Epidermal melanocyte (primary cell): ENCODE data around the gene SLC39A12.

Experiments
- DNase-seq: peaks from one replicate; pipeline ENCODE4 v3.0.0; 2011; ENCODE audit warnings: low spot score; ENCODE audit not compliant: insufficient read length

The SLC39A12 gene

GRCh38 chr10:18044976-18045720, 93.4 kb downstream of the SLC39A12 start:
- no peak for DNase-seq

GRCh38 chr10:18056583-18056982, 104.9 kb downstream of the SLC39A12 start:
- no peak for DNase-seq

DNA sequence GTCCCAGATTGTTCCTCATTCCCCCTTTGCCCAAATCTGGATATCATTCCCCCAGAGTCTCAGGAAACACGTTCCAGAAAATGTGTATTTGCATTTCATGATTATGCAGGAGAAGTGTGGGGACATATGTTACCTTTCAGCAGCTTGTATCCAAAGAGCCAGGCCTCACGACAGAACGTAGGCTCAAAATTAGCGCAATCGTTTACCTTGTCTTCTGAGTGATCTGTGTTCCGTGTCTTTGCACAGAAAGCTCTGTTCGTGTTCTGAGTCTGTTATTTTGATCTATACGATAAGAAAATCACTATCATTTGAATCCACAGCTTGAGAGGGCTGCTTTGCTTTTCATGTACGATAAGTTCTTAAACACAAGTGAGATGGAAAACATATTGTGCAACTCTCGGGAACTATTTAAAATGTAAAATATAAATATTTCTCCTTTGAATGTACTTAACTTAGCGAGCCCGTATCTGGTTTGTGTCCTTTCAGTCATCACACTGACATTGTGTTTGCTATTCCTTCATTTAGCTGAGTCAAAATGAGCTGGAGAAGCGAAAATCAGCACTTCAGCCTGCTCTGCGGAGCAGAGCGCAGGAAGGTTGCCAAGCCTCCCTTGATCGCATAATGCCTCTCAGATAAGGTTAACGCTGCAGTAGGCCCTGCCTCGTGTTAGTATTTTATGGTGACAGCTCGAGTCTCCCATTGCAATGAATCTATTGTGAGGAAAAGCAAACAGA, 108.3 kb downstream of the SLC39A12 start:
- no peak for DNase-seq

GRCh38 chr10:18066947-18067346, 115.2 kb downstream of the SLC39A12 start:
- no peak for DNase-seq

DNA sequence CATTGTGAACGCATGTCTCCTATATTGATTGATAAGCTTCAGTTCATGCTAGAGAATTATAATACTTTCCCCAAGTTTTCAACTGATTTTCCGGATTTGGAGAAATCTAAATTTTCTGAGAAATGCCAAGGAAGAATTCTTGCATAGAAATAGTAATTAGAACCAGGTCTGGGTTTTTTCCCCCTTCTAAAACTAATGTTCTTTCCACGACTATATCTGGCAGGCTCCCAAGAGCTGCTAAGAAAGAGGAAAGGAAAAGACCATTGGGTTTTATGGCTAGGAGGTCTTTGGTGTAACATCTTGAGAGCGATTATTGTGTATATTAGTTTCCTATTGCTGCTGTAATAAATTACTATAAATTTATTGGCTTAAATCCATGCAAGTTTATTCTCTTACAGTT, 116.7 kb downstream of the SLC39A12 start:
- DNase-seq, result no peak

- DNase-seq, result no peak
Observed at GRCh38 chr10:18071591-18071990, 119.9 kb downstream of the SLC39A12 start.

DNA sequence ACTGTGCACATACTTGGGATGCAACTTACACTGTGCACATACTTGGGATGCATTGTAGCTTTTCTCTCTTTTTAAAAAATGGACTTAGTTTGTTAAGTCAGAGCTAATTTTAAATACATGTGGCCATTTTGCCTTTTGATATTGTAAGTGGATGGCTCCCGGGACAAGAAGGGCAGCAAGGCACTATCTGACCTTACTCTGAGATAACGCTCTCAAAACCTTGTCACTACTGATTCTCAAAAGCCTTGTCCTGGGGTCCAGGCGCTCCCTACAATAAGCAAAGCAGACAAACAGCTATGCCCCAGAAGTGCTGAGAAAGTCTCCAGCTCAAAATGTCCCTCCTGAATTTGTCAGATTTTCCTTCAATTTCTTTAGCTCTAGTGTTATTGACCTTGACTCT, 121.6 kb downstream of the SLC39A12 start:
- no peak for DNase-seq

DNA sequence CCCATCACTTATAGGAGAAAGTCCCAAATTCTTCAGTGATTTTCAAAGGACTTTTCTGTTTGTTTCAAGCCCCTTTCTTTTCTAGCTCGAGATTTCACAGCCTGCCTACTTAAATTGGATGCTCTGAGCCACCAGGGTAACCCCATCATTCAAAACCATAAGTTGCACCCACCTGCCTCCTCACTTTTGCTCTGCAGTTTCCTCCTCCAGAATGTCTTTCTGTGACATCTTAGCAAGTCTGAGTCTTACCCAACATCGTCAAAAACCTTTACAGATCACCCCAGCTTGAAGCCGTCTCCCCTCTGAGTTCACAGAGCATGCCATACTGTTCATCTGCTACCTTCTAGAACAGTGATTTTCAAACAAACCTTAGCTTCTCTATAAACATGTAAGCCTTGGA, 124.2 kb downstream of the SLC39A12 start:
- DNase-seq, result no peak

- no peak for DNase-seq
Observed at GRCh38 chr10:18079665-18080295, 128.1 kb downstream of the SLC39A12 start.

- DNase-seq, result no peak
Observed at GRCh38 chr10:18082381-18082780, 130.7 kb downstream of the SLC39A12 start.

- no peak for DNase-seq
Observed at GRCh38 chr10:18085855-18086254, 134.1 kb downstream of the SLC39A12 start.

DNA sequence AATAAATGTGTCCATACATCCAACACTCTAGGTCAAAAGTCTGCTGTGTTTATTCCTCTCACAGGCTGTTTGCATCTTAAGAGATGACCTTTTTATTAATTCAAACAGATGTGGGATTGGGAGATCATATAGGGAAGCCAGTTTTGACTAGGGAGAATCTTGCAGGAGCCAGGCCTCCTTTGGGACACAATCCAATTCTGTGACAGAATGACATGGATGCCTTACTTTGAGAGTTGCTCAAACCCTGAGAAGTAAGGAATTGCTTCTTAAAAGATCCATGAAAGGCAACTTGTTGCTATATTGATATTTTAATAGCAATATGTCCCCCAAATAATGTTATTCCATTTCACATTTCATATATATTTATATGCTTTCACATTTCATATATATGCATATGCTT, 135.0 kb downstream of the SLC39A12 start:
- DNase-seq, result no peak

GRCh38 chr10:18087355-18087754, 135.6 kb downstream of the SLC39A12 start:
- DNase-seq, result no peak
